Coronary artery (tissue), 2 donors: ENCODE results near the gene FMN1.
A peak's percentile ranks its signal among the peaks of the same experiment; 100 is the strongest.

Experiments
- DNase-seq: peaks from one replicate; pipeline ENCODE4 v3.0.0-alpha.2; 2017; ENCODE audit warnings: low spot score
- H3K27ac ChIP-seq, 2 donors: fragments of 200-600 bp; sonication (generic); one replicate each; pipeline ENCODE4 v1.5.1; 2016 to 2019
- H3K4me3 ChIP-seq: fragments of 200-600 bp; sonication (generic); 2 replicates; pipeline ENCODE4 v1.5.1; 2016; ENCODE audit warnings: mild to moderate bottlenecking, moderate library complexity
- TF ChIP-seq, protein P1 (sequence below): fragments of 200-600 bp; sonication (generic); IDR thresholded peaks from one replicate; pipeline ENCODE4 v1.5.1; 2019; ENCODE audit warnings: antibody characterized with exemption

The FMN1 gene

DNA sequence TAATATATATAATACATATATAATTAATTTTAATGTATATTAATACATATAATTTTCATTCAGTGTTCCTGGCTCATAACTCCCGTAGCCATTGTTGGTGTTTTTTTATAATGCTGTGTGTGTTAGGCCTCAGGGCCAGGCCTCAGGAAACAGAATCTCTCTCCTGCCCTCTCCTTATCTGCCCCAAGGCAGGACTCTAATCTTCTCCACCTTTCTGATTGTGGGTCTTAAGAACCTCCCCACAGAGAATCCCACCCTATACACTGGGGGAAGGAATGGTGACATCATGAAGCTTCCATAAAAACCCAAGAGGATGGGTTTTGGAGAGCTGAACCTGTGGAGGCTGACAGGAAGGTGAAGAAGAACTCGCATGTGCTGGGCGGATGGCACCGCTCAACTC, 4.0 kb upstream of the FMN1 start:
- DNase-seq: no peak
- TF ChIP-seq, protein P1, sequence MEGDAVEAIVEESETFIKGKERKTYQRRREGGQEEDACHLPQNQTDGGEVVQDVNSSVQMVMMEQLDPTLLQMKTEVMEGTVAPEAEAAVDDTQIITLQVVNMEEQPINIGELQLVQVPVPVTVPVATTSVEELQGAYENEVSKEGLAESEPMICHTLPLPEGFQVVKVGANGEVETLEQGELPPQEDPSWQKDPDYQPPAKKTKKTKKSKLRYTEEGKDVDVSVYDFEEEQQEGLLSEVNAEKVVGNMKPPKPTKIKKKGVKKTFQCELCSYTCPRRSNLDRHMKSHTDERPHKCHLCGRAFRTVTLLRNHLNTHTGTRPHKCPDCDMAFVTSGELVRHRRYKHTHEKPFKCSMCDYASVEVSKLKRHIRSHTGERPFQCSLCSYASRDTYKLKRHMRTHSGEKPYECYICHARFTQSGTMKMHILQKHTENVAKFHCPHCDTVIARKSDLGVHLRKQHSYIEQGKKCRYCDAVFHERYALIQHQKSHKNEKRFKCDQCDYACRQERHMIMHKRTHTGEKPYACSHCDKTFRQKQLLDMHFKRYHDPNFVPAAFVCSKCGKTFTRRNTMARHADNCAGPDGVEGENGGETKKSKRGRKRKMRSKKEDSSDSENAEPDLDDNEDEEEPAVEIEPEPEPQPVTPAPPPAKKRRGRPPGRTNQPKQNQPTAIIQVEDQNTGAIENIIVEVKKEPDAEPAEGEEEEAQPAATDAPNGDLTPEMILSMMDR: no peak
- Histone ChIP-seq H3K4me3 (no peak overlapping the region), H3K27ac (no peak overlapping the region)

DNA sequence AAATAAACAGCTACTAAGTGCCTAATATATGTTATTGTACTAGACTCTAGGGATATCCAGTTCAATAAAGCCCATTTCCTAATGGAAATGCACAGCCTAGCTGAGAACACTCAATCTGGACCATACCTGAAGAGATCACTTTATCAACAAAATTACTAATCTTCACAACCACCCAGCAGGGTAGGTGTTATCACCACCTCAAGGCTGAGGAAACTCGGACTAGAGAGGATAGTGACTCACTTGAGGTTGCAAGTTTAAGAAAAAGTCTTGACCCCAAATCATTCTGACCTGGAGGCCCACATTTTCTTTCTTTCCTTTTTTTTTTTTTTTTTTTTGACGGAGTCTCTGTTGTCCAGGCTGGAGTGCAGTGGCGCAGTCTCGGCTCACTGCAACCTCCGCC, 3.1 kb upstream of the FMN1 start:
- Histone ChIP-seq H3K27ac (no peak overlapping the region), H3K4me3 (no peak overlapping the region)
- TF ChIP-seq, protein P1: no peak
- no peak for DNase-seq

DNA sequence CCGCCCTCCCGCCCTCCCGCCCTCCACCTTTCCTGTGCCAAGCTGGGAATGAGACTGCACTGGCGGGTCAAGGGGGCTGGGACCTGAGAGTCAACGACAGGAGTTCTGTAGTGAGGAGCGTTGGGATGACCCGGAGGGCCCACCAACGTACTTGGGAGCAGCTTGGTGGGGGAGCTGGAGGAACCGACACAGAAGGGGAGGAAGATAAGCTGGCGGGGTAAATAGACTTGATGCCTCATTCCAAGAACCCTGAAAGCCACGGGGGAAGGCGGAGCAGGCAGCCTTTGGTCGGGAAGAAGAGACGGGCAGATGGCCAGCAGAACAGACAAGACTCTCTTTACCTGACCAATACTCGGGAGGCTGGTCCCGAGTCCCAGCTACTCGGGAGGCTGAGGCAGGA, 277 bp downstream of the FMN1 start:
- TF ChIP-seq, protein P1: no peak
- H3K4me3 ChIP-seq: peak overlapping the region; percentile 68
- no peak overlapping the region for H3K27ac ChIP-seq
- no peak for DNase-seq

DNA sequence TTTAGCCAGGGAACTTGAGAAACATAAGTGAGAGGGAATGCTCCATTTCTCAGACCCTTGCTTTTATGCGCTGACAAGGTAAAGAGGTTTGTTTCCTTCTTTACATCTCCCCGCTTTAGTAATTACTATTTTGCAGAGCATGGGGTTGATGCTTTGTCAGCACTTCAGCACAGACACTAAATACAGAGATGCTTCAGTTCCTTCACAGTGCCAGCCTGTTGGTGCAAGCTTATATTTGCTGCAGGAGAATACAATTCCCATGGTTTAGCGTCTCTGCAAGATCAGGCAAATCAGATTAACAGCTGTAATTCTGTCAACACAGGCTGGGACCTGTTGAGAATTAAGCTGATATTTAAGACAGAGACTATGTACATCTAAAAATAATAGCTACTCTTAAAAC, 2.9 kb downstream of the FMN1 start:
- no peak for DNase-seq
- Histone ChIP-seq H3K4me3 (no peak overlapping the region), H3K27ac (no peak overlapping the region)
- TF ChIP-seq, protein P1: no peak

DNA sequence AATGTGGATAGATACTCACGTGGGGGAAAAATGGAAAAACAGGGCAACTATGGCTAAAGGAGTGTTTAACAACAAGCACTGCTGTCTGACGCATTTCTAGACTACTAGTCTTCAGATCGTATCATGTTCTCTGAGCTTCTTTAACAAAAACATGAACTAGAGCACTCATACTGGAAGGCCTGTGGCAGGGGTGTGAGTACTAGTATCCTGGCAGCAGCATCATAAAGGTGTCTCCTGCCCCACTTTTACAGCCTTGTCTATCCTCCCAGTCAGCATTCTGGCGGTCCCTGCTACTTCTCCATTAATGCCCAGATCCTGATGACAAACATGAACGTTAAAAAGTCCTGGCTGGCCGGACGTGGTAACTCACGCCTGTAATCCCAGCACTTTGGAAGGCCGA, 4.0 kb downstream of the FMN1 start:
- no peak overlapping the region for H3K27ac ChIP-seq
- DNase-seq: no peak
- TF ChIP-seq, protein P1: no peak
- H3K4me3 ChIP-seq: no peak overlapping the region

DNA sequence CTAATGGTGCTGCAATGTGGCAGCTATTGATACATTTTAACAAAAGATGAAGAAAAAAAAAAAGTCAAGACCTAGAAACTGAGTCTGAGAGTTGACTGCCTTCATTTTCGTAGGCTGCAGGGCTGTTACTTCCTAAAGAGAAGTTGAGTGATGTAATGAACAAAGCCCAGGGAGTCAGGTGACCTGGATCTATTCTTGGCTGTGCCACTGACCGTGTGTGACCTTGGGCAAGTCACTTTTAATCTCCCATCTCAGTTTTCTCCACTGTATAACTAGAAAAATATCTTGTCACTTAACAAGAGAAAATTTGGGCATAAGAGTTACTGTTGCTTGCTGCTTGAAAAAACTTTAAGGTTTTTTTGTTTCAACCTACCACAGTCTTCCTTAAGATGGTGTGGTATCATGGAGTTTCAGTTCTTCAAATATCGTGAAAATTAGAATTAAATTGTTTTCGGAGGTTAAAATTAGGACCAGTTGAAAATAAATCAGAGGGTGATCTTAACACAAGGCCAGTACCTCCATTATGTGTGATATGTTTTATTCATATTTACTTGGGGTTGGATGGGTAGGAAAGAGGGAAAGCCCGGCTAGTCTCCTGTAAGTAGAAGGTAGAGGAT, 5.8 kb downstream of the FMN1 start:
- no peak for DNase-seq
- H3K4me3 ChIP-seq: no peak overlapping the region
- TF ChIP-seq, protein P1: no peak
- no peak overlapping the region for H3K27ac ChIP-seq

DNA sequence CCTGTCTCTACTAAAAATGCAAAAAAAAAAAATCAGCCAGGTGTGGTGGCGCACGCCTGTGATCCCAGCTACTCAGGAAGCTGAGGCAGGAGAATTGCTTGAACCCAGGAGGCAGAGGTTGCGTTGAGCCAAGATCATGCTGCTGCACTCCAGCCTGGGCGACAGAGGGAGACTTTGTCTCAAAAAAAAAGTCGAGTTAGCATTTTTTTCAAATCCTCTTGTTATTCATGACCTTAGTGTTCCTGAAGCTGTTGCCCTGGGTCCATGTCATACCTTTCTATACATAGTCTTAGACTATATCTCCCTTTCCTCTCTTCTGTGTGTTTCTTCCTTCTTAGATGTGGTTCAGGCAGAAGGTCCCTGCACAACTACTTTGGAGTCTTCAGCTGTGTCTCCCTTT, 6.4 kb downstream of the FMN1 start:
- DNase-seq: no peak
- TF ChIP-seq, protein P1: no peak
- no peak overlapping the region for H3K4me3 ChIP-seq
- H3K27ac ChIP-seq: no peak overlapping the region
